HEK293T (cell line): Measurements from ENCODE around the gene SHMT2.

Experiments
- CTCF ChIA-PET: fragments of 350-600 bp; formaldehyde crosslinking; extraction: SDS; loops from one replicate; lab custom pipeline; 2021; ENCODE audit warnings: antibody characterized with exemption, inconsistent platforms; lab: Yijun Ruan, JAX
- POLR2A ChIA-PET: fragments of 350-600 bp; formaldehyde crosslinking; extraction: SDS; loops from one replicate; lab custom pipeline; 2020; ENCODE audit warnings: antibody characterized with exemption, inconsistent platforms; lab: Yijun Ruan, JAX
- DNase-seq: peaks from one replicate; pipeline ENCODE4 v3.0.0; 2012; ENCODE audit warnings: mixed read lengths; ENCODE audit errors: extremely low spot score
- ARNT ChIP-seq: fragments of 450-650 bp; IDR thresholded peaks from 2 replicates; pipeline ENCODE4 v1.6.1; 2017; ENCODE audit warnings: mild to moderate bottlenecking
- BHLHE40 ChIP-seq: fragments of 450-650 bp; IDR thresholded peaks from 2 replicates; pipeline ENCODE4 v1.6.1; 2016; ENCODE audit warnings: mild to moderate bottlenecking, moderate library complexity, borderline replicate concordance
- CTBP1 ChIP-seq: fragments of 450-650 bp; IDR thresholded peaks from 2 replicates; pipeline ENCODE4 v1.6.1; 2016; ENCODE audit warnings: borderline replicate concordance
- ELF4 ChIP-seq: fragments of 450-650 bp; IDR thresholded peaks from 2 replicates; pipeline ENCODE4 v1.6.1; 2017; ENCODE audit warnings: antibody characterized with exemption
- FOXA1 ChIP-seq: fragments of 450-650 bp; IDR thresholded peaks from 2 replicates; pipeline ENCODE4 v1.6.1; 2016; ENCODE audit warnings: mild to moderate bottlenecking
- FOXK2 ChIP-seq: fragments of 450-650 bp; IDR thresholded peaks from 2 replicates; pipeline ENCODE4 v1.6.1; 2016; ENCODE audit warnings: mild to moderate bottlenecking
- FOXM1 ChIP-seq: fragments of 450-650 bp; IDR thresholded peaks from 2 replicates; pipeline ENCODE4 v1.6.1; 2017; ENCODE audit warnings: mild to moderate bottlenecking, borderline replicate concordance
- HDGF ChIP-seq: fragments of 450-650 bp; IDR thresholded peaks from 2 replicates; pipeline ENCODE4 v1.6.1; 2017; ENCODE audit warnings: antibody characterized with exemption, borderline replicate concordance
- L3MBTL2 ChIP-seq: fragments of 450-650 bp; conservative IDR thresholded peaks from 2 replicates; pipeline ENCODE4 v1.6.1; 2016; ENCODE audit warnings: mild to moderate bottlenecking
- LEF1 ChIP-seq: fragments of 450-650 bp; IDR thresholded peaks from 2 replicates; pipeline ENCODE4 v1.6.1; 2017; ENCODE audit warnings: mild to moderate bottlenecking, borderline replicate concordance
- NFRKB ChIP-seq: fragments of 450-650 bp; IDR thresholded peaks from 2 replicates; pipeline ENCODE4 v1.6.1; 2016; ENCODE audit warnings: mild to moderate bottlenecking, moderate library complexity
- PKNOX1 ChIP-seq: fragments of 450-650 bp; IDR thresholded peaks from 2 replicates; pipeline ENCODE4 v1.6.1; 2016
- SP1 ChIP-seq: fragments of 450-650 bp; IDR thresholded peaks from 2 replicates; pipeline ENCODE4 v1.6.1; 2017
- SUZ12 ChIP-seq: fragments of 450-650 bp; IDR thresholded peaks from 2 replicates; pipeline ENCODE4 v1.6.1; 2016; ENCODE audit warnings: mild to moderate bottlenecking
- TARDBP ChIP-seq: fragments of 450-650 bp; IDR thresholded peaks from 2 replicates; pipeline ENCODE4 v1.6.1; 2016
- ZNF384 ChIP-seq: fragments of 450-650 bp; IDR thresholded peaks from 2 replicates; pipeline ENCODE4 v1.6.1; 2016

SHMT2 gene

GRCh38 chr12:57198329-57198728 lies 31.2 kb upstream of the SHMT2 start:
- DNase-seq = no peak
- ChIA-PET CTCF (interaction anchor here (0.8 to 0.9 kb wide), 2 partner anchors 16 to 22 kb away, joined by 3 to 5 read pairs; no protein-coding TSS in a partner anchor), POLR2A (interaction anchor here (1.1 kb wide), 1 partner anchor 31 kb away, joined by 3 read pairs; the partner anchor contains the start of gene SHMT2)
- TF ChIP-seq ARNT = no peak
- no peak for TF ChIP-seq SP1
- no peak for TF ChIP-seq SUZ12
- no peak for TF ChIP-seq TARDBP
- TF ChIP-seq ELF4 = no peak
- TF ChIP-seq ZNF384 = no peak
- TF ChIP-seq CTBP1 = no peak
- no peak for TF ChIP-seq FOXM1
- no peak for TF ChIP-seq LEF1
- no peak for TF ChIP-seq BHLHE40
- TF ChIP-seq FOXK2 = no peak
- TF ChIP-seq FOXA1 = no peak

- ChIA-PET POLR2A (no interaction called here), CTCF (no interaction called here)
- no peak for DNase-seq
- TF ChIP-seq FOXM1 (no peak), TARDBP (no peak), SP1 (no peak), PKNOX1 (no peak), BHLHE40 (no peak), ARNT (no peak), FOXA1 (no peak), ZNF384 (no peak), NFRKB (no peak), HDGF (no peak), L3MBTL2 (no peak), CTBP1 (no peak), LEF1 (no peak), SUZ12 (no peak), FOXK2 (no peak)
These were observed 30.3 kb upstream of the SHMT2 start for GRCh38 chr12:57199191-57199590.

GRCh38 chr12:57200497-57200896 lies 29.0 kb upstream of the SHMT2 start:
- ChIA-PET POLR2A (no interaction called here), CTCF (no interaction called here)
- TF ChIP-seq ELF4 (no peak), ZNF384 (no peak), PKNOX1 (no peak), BHLHE40 (no peak), SP1 (no peak), ARNT (no peak), TARDBP (no peak), SUZ12 (no peak), CTBP1 (no peak), LEF1 (no peak), NFRKB (no peak), FOXK2 (no peak), FOXM1 (no peak), HDGF (no peak), FOXA1 (no peak), L3MBTL2 (no peak)
- DNase-seq = no peak

GRCh38 chr12:57201219-57201618 lies 28.3 kb upstream of the SHMT2 start:
- no peak for DNase-seq

GRCh38 chr12:57201631-57202030 lies 27.9 kb upstream of the SHMT2 start:
- ChIA-PET CTCF (no interaction called here), POLR2A (no interaction called here)
- DNase-seq = no peak
- TF ChIP-seq FOXM1 = no peak
- no peak for TF ChIP-seq LEF1
- no peak for TF ChIP-seq L3MBTL2
- no peak for TF ChIP-seq FOXA1
- no peak for TF ChIP-seq SUZ12

More at GRCh38 chr12:57201219-57201618, 28.3 kb upstream of the SHMT2 start:
- ChIA-PET POLR2A (no interaction called here), CTCF (no interaction called here)
- TF ChIP-seq ELF4 (no peak), BHLHE40 (no peak), FOXA1 (no peak), PKNOX1 (no peak), SP1 (no peak), ARNT (no peak), LEF1 (no peak), FOXM1 (no peak), L3MBTL2 (no peak), CTBP1 (no peak), HDGF (no peak), NFRKB (no peak), FOXK2 (no peak), SUZ12 (no peak), ZNF384 (no peak)

GRCh38 chr12:57202321-57202720 lies 27.2 kb upstream of the SHMT2 start:
- TF ChIP-seq ELF4 (no peak), SUZ12 (no peak), SP1 (no peak), PKNOX1 (no peak), TARDBP (no peak)
- CTCF ChIA-PET = no interaction called here
- DNase-seq = no peak
- POLR2A ChIA-PET = no interaction called here
